ENCODE measurements around the gene CERCAM.
A peak's percentile ranks its signal among the peaks of the same experiment; 100 is the strongest.
"Not testable (repeated sequence)": the region's sequence is repeated elsewhere in the genome, so short reads cannot be mapped to it uniquely, and the experiment has no call there.

CERCAM gene

DNA sequence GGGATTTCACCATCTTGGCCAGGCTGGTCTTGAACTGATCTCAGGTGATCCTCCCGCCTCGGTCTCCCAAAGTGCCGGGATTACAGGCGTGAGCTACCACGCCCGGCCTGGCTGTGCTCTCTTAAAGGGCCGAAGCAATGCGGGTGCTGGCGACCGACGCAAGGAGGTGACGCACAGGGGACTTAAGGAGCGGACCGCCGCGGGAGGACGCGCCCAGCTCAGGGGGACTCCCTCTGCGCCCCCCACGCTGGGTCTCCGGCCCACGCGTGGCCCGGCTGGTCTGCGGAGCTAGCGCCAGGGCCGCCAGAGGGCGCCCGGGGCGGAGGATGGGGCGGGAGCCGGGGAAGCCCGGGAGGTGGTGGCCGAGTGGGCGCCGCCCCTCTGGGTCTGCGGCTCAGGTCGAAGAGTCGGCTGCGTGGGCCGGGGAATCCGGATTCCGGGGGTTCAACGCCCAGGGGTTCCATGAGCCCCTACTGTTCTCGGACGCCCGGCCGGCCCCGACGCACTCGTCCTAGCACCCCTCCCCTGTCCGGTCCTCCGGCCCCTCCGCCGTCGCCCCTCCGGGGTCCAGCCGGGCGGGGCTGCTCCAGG lies 502 bp upstream of the CERCAM start:
- DNase-seq: peak; percentile 88

GRCh38 chr9:128421482-128421996 lies 882 bp downstream of the CERCAM start:
- DNase-seq: no peak

GRCh38 chr9:128422022-128422782 lies 1.5 kb downstream of the CERCAM start:
- DNase-seq: not testable (repeated sequence)

GRCh38 chr9:128422783-128423150 lies 2.1 kb downstream of the CERCAM start:
- DNase-seq: no peak

GRCh38 chr9:128423356-128423755 lies 2.7 kb downstream of the CERCAM start:
- DNase-seq: not testable (repeated sequence)

DNA sequence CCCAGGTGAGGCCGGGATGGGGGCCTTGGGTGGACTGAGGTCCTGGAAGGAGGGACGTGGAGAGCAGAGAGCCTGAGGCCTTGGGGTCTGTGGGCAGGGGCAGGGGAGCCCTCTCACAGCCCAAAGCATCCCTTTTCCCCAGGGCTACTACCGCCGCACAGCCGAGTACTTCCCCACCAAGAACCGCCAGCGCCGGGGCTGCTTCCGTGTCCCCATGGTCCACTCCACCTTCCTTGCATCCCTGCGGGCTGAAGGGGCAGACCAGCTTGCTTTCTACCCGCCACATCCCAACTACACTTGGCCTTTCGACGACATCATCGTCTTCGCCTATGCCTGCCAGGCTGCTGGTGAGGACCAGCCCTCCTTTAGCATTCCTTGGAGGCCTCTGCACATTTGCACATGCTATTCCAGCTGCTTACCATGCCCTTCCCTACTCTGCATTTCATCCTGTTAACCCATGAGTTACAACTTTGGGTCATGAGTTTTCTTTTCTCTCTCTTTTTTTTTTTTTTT lies 3.7 kb downstream of the CERCAM start:
- DNase-seq: no peak

GRCh38 chr9:128428644-128429512 lies 8.2 kb downstream of the CERCAM start:
- no peak for DNase-seq

GRCh38 chr9:128429513-128430086 lies 8.9 kb downstream of the CERCAM start:
- DNase-seq: no peak

GRCh38 chr9:128431207-128431606 lies 10.6 kb downstream of the CERCAM start:
- no peak for DNase-seq

DNA sequence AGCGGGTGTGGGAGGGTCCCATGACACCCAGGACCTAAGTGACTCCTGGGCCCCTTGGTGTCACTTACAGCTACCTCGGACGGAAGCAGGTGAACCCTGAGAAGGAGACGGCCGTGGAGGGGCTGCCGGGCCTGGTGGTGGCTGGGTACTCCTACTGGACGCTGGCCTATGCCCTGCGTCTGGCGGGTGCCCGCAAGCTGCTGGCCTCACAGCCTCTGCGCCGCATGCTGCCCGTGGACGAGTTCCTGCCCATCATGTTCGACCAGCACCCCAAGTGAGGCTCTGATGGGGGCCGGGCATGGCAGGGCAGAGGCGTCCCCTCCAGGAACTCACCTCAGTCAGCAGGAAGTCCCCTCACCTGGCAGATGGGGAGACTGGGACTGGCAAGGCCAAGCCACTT lies 13.7 kb downstream of the CERCAM start:
- DNase-seq: no peak

- no peak for DNase-seq
Observed at GRCh38 chr9:128435611-128436010, 15.0 kb downstream of the CERCAM start.

- DNase-seq: peak; percentile 94
Observed at GRCh38 chr9:128438343-128439109, 17.9 kb downstream of the CERCAM start.

DNA sequence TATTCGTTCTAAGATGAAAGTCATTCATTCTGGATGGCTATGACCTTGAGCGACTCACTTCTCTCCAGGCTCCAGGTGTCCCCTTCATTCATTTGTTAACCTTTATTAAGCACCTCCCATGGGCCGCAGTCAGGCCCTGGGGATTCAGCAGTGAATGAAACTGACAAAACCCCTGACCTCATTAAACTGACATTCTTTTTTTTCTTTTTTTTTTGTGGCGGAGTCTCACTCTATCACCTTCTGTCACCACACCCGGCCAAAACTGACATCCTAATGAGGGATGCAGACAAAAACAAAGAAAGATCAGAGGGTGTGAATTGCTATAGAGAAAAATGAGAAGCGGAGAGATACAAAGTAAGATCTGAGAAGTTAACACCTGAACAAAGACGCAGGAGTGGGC lies 18.6 kb downstream of the CERCAM start:
- no peak for DNase-seq

GRCh38 chr9:128442150-128442549 lies 21.5 kb downstream of the CERCAM start:
- no peak for DNase-seq

DNA sequence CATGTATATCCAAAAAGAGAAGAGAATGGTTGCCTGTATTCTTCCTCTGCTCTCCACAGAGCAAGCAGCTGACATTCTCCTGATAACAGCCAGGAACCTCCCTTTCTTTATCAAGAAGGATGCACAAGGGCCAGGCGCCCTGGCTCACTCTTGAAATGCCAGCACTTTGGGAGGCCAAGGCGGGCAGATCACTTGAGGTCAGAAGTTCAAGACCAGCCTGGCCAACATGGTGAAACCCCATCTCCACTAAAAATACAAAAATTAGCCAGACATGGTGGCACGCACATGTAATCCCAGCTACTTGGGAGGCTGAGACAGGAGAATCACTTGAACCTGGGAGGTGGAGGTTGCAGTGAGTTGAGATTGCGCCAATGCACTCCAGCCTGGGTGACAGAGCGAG lies 25.8 kb downstream of the CERCAM start:
- not testable (repeated sequence) for DNase-seq

DNA sequence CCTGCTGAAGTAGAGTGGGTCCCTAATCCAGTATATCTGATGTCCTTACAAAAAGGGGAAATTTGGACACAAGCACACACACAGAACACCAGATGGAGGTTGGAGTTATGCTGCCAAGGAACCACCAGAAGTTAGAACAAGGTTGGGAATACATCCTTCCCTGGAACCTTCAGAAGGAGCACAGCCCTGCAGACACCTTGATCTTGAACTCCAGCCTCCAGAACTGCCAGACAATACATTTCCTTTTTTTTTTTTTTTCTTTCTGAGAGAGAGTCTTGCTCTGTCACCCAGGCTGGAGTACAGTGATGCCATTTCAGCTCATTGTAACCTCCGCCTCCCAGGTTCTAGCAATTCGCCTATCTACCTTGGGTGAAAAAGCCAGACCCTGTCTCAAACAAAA lies 28.1 kb downstream of the CERCAM start:
- no peak for DNase-seq

GRCh38 chr9:128454991-128455390 lies 34.3 kb downstream of the CERCAM start:
- DNase-seq: no peak

DNA sequence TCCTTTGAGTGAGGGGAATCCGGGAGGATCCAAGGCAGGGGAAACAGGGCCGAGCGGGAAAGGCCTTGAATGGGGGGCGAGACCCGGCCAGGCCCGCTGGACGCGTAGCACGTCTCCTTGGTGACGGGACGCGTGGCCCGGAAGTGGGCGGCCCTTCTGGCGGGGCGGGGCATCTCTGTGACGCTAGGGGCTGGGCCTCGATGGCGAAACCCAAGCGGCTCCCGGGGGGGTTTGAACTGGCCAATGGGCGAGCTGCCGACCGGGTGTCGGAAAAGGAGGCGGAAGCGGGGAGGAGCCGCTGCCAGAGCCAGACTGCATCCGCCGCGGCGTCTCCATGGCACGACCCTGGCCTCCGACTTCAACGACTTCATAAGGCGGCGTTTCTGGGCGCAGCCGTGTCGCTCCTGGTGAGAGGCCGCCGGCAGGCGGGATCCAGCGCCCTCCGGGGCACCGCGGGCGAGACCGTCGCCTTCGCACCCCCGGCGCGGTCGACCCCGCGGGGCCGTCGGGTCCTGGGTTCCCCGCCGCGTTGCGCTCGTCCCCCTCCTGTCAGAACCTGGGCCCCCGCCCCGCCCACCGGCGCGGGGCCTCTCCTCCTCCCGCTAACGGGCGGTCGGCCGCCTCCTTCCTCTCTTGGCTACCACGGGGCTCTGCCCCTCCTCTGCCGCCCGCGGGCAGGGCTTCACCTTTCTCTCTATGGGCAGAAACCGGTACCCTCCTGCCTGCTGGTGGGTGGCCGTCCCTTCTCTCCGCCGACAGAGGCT lies 35.4 kb downstream of the CERCAM start, which contains the start of gene ODF2:
Gene ODF2, plus strand, starts transcription at position 158 of the 764 bp plus-strand sequence. Its CDS starts 86 bp downstream, at position 244.
- DNase-seq: peak; percentile 100

- peak; percentile 90 for DNase-seq
Observed at GRCh38 chr9:128456613-128457061, 36.0 kb downstream of the CERCAM start.

DNA sequence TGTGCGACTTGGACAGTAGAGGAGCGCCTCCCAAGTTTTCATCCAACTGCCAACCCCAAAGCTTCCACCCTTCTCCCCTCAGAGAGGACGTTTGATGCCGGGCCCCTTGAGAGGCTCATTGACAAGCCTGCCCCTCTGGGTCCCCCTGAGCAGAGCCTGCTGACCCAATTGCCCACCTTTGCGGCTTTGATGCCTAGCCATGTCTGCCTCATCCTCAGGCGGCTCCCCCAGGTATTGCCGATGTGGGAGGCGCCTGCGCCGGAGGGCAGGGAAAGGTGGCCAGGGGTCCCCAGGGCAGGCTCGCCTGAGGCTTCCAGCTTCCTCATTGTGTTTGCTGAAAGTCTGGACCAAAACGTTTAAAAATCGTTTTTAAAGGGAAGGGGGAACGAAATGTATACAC lies 36.5 kb downstream of the CERCAM start:
- no peak for DNase-seq

- no peak for DNase-seq
Observed at GRCh38 chr9:128459011-128459410, 38.4 kb downstream of the CERCAM start.
